Measurements from ENCODE around the gene KCNJ4.

- no peak for TF ChIP-seq CTCF (IDR thresholded peaks at IDR 0.05)
- no peak for TF ChIP-seq POLR2A (IDR thresholded peaks at IDR 0.05; ENCODE audit: low read depth)
- no peak for TF ChIP-seq EP300 (IDR thresholded peaks at IDR 0.05)
Observed at GRCh38 chr22:38482662-38483308, 27.8 kb upstream of the KCNJ4 start.

Measured in esophagus muscularis mucosa (tissue), 4 donors.